Measurements from ENCODE around the gene FHDC1. TPM values are rescaled to one million over a fixed set of nuclear protein-coding genes. Genes with fewer than 3 reads are reported as not detected.
A peak's percentile ranks its signal among the peaks of the same experiment; 100 is the strongest.
"Not testable (repeated sequence)": the region's sequence is repeated elsewhere in the genome, so short reads cannot be mapped to it uniquely, and the experiment has no call there.

Gene FHDC1, protein sequence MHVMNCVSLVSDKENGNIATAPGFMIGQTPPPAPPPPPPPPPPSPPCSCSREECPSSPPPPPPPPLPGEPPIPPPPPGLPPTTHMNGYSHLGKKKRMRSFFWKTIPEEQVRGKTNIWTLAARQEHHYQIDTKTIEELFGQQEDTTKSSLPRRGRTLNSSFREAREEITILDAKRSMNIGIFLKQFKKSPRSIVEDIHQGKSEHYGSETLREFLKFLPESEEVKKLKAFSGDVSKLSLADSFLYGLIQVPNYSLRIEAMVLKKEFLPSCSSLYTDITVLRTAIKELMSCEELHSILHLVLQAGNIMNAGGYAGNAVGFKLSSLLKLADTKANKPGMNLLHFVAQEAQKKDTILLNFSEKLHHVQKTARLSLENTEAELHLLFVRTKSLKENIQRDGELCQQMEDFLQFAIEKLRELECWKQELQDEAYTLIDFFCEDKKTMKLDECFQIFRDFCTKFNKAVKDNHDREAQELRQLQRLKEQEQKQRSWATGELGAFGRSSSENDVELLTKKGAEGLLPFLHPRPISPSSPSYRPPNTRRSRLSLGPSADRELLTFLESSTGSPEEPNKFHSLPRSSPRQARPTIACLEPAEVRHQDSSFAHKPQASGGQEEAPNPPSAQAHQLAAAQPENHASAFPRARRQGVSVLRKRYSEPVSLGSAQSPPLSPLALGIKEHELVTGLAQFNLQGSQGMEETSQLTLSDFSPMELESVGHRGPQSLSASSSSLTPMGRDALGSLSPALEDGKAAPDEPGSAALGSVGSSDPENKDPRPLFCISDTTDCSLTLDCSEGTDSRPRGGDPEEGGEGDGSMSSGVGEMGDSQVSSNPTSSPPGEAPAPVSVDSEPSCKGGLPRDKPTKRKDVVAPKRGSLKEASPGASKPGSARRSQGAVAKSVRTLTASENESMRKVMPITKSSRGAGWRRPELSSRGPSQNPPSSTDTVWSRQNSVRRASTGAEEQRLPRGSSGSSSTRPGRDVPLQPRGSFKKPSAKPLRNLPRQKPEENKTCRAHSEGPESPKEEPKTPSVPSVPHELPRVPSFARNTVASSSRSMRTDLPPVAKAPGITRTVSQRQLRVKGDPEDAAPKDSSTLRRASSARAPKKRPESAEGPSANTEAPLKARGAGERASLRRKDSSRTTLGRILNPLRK
- polyA plus RNA-seq (2013, experiment 1 of 2; ENCODE audit: insufficient read length), result 0.51 TPM
- 0.57 TPM for polyA plus RNA-seq (2013, experiment 2 of 2; ENCODE audit: insufficient read length)

DNA sequence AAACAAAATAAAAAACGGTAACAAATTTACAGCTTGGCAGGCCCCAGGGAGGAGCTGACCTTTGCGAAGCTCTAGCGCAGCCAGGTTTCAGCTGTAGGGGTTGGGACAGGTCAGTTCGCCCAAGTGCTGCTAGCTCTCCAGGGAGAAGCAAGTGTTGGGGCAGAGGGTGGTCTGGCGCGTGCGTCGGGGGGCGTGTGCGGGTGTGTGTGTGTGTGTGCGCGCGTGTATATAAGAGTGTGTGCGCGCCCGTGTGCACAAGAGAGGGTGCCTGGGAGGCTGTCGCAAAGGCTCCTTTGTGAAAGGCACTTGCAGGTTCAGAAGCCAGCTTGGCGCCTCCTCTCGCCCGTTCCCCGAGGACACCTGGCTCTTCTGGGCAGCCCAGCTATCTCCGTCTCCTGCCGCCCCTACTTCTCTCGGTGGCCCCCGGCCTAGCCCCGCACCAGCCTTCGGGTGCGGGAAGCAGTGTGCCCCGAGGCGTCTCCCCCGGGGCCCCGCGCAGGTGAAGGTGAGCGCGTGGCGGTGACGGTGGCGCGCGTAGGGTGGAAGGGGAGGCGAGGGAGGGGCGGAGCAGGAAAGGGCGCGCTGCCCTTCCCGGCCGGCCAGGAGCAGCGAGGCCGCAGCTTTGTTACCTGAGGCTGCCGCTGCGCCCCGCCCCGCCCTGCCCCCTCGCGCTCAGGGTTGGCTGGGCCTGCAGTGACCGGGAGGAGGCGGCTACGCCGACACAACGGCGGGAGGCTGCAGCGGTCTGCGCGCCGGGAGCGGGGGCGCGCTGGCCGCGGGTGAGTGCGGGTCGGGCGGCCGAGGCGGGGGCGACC lies at the start of gene FHDC1:
TSS of gene FHDC1 (plus strand) at position 693 of the 815 bp plus-strand sequence. CDS start 6,735 bp downstream, outside the sequence.
- no peak for DNase-seq

DNA sequence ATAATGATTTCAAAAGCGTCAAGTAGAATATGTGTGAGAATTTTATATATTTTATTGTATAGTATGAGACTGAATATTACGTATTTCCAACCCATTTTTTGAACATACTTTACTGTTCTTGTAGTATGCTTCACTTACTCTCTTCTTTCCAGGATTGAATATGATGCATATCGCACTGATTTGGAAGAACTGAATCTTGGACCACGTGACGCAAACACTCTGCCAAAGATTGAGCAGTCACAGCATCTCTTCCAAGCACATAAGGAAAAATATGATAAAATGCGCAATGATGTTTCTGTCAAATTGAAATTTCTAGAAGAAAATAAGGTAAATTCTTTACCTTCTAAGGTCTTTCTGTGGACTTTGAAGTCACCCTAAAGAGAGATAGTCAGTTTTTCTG lies 48.1 kb upstream of the FHDC1 start:
- DNase-seq, result no peak

DNA sequence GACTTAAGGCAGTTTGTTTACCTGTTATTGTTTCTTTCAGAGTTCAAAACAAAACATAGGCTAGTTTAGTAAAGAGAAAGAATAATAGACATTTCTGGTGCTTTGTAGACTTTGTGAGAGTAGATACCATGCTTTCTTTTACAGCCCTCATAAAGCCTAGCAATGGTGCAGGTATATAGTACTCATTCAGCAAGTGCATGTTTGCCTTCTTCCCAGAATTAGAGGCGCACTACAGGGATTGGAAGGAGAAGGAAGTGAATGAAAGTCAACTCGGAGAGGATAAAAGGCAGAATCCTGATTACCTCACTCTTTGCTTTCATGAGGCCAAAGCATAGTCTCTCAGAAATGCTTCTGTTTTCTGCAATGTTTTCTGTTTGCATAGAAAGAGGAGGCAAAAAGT lies 43.1 kb upstream of the FHDC1 start:
- no peak for DNase-seq

DNA sequence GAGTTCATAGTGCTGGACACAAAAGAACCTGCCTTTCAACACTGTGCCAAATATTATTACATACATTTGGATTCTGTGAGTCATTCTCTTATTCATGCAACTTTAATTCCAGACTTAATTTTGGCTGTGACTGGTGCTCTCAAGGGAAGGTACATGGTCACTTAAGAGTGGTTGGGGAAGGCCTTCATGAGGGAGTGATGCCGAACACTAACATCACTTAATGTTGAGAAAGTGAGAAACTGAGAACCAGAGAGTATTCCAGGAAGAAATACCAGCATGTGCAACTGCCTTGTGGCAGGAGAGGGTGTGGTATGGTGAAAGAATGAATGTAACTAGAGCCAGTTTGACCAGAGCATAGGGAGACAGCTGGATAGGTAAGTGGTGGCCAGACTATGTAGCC lies 41.5 kb upstream of the FHDC1 start:
- DNase-seq, result peak; percentile 72

DNA sequence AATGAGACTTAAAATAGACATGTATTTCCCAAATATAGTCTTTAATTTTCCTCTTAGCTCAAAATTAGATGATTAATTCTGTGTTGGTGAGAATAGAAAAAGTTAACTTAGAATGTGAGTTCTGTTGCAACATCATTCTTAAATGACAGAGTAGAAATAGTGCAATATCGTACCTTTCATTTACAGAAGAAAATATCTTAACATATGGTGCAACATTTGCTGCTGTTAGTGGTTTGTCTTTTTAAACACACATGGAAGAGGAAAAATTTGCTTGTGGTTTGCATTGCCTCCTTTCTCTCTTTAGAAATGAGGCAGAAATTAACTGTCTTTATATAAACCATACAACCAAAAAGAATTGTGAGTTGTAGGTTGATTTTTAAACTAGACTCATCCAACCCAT lies 39.3 kb upstream of the FHDC1 start:
- DNase-seq, result peak; percentile 62

DNA sequence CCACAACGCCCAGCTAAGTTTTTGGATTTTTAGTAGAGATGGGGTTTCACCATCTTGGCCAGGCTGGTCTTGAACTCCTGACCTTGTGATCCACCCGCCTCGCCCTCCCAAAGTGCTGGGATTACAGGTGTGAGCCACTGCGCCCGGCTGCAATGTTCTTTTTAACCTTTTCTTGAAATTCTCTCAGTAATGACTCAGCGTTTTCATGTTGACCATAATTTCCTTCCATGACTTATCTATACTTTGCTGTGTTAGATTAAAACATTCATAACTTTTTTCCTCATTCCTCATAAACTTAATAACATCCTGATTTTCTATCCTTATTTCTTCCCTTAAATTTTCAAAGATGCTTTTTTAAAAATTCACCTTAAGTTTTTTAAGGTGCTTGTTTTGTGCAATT lies 38.0 kb upstream of the FHDC1 start:
- DNase-seq, result not testable (repeated sequence)

DNA sequence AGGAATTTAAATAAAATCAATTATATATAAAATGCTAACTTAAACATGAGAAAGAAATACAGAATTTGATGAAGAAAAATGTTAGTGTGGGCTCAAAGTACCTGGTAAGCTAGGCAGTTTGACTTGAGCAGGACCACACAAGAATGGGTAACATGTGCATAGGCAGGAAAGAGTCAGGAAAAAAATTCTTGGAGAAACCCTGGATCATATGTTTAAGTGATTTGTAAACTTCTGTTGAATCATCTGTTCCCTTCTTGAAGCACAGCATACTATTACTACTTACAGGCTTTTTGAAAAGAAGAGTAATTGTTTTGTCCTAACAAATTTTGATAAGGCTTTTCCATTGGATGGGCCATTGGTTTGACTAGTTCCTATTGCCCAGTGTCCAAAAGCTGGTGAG lies 37.5 kb upstream of the FHDC1 start:
- DNase-seq, result no peak

DNA sequence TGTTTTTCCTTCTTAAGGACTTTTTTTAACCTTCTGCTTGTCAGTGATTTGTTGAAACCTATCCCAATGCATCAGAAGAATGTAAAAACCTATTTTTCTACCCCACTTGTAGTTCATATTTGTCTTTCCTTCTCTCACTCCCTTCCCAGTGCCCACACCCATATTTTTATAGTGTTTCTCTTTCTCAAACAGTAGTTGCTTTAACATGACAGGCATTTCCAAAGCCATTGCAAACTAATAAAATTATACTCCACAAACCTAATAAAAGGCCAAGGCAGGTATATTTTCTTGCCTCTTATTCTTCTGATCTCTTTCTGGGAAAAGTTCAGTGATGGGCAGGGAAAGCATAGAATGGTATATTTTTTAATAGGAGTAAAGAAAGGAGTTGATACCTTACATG lies 35.7 kb upstream of the FHDC1 start:
- no peak for DNase-seq

DNA sequence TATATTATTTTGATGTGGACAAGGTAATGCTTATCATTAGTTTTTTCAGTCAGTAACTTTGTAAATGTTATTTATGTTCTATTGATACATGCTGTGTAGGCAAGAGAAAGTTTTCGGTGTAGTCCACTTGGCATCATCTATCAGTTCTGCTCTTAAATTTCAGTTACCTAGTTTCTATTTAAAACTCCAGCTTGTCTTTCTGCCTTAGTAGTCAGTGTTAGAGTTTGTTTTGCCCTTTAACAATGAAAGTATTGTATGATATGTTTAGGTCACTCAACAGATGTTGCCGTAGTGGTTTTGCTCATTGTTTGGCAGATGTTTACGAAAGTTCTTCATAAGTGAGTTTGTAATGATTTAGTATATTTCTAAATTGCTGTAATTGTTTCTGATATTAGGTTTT lies 34.9 kb upstream of the FHDC1 start:
- DNase-seq, result no peak

DNA sequence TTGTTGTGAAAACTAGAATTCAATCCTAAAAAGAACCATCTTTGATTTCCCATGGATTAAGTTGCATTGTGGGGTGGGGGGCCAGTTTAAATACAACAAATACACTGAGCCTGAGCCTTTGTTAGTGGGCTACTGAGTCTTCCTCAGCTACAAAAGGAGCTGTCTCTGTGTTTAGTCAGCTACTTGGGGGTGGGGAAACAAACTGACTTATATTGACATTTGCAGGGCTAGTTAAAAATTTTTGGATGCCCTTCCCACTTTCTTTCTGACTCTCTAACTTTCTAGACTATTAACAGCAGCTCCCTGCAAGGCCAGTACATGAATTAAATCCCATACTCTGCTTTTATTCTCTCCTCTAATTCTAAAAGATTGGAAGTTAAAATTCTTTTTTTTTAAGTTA lies 32.5 kb upstream of the FHDC1 start:
- DNase-seq, result no peak

DNA sequence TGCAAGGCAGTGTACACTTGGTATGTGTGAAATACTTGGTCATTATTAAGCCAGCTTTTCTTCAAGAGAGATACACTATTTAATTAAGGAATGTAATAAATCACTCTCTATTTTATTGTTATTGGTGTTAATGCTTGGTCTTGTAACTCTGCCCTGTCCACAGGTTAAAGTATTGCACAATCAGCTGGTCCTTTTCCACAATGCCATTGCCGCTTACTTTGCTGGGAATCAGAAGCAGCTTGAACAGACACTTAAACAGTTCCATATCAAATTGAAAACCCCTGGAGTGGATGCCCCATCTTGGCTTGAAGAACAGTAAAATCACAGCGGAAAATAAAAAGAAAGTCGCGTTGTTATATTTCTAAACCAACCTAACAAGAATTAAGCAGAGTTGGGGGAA lies 26.2 kb upstream of the FHDC1 start:
- DNase-seq, result no peak

DNA sequence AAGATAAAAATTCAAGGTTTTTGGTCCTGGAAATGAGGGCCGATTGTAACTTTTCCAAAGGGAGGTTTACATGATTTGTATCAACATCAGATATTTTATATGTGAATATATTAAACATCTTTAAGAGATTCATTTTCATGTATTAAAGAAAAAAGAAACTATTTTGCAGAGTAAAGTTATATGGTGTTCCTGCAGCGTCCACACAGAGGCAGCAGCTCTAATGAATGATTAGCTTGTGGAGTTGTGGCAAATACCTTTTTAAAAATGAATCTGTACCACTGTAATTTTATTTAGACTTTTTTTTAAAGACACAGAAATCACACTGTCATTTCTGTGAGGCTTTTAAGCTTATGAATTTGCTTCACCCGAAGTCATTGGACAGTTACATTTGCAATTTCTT lies 25.6 kb upstream of the FHDC1 start:
- DNase-seq, result no peak

DNA sequence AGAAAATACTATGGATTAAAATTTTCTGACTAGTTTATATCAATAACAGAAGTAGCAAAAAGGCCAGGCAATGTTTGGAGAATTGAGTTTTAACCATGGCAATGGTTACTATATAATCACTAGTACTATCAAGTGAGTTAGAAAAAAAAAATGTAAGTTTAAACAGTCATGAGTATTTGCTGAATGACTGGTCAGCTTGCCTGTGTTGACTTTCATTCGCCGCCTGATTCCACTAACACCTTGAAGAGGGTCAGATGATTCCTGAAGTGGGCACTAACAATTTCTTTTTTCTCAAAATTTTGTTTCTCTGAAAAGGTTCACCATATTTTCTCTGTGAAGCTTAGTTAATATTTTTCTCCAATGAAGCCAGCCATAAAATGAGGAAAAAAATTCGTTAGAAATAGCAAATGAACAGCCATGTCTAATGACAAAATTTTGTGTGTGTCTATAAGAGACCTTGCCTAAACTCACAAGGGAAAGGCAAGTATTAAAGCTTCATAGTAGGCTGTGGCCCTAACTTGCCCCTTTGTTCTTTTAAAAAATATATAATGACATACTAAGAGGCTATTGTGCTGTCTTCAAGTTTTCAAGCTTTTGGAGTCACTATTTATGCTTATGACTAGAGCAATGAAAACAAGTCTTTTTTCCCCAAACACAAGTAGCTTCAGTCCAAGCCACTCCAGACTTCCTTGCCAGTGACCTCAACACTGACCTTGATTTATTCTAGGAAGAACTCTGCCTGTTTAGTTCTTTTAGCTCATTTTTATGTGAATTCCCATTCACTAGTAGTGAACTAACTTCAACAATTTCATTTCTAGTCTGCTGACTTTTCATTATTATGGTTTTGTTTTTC lies 18.4 kb upstream of the FHDC1 start:
- no peak for DNase-seq

DNA sequence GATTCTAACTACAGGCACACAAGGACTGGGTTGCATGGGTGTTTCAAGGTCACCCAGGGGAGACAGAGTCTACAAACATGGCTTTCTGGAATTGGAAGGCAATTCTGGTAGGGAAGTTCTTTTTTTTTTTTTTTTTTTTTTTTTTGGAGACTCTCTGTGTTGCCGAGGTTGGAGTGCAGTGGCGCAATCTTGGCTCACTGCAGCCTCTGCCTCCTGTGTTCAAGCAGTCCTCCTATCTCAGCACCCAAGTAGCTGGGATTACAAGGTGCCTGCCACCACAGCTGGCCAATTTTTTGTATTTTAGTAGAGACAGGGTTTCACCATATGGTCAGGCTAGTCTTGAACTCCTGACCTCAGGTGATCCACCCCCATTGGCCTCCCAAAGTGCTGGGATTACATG lies 16.3 kb upstream of the FHDC1 start:
- DNase-seq, result no peak

DNA sequence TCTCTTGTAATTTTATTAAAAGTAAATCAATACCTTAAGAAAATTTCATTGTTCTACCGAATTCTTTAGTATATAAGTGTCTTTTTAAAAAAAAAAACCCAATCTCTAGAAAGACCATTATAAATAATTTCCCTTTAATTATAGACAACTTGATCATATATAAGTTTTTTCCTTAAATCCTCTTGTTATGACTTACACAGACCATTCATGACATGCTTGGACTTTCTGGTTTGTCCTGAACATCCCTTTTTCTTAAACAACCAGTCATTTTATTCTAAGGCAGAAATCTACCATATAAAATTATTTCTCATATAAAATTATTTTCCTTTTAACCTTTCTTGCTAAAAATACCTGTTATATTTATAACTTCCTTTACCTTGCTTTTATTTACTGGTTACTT lies 15.4 kb upstream of the FHDC1 start:
- peak; percentile 13 for DNase-seq

DNA sequence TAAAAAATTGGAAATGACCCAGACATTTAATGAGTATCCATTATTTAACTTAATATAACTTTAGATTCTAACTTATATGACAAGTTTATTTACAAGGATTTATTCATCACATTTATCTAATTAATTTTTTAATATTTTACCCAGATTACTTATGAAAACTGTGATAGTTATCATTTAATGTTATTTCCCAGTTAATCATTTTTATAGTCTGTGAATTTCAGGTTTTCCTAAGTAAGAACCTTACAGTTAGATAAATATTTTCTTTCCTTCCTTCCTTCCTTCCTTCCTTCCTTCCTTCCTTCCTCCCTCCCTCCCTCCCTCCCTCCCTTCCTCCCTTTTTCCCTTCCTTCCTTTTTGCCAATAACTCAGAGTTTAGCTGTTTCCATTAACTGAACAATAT lies 14.8 kb upstream of the FHDC1 start:
- DNase-seq, result no peak

DNA sequence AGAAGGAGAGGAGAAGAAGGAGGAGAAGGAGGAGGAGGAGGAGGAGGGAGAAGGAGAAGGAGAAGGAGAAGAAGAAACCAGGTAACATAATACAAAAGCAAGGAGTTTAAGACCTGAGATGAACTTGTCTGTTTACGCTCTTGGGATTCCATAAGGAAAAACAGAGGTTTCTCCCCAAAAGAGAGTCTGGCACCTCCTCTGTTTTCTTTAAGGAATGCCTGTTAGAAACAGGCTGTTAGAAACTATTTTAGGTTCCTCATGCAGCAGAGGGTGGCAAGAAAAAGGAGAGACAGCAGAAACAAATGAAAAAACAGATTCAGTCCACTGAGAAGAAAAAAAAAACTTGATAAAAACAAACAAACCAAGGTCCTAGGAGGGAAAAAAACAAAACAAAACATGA lies 10.3 kb upstream of the FHDC1 start:
- DNase-seq, result no peak

DNA sequence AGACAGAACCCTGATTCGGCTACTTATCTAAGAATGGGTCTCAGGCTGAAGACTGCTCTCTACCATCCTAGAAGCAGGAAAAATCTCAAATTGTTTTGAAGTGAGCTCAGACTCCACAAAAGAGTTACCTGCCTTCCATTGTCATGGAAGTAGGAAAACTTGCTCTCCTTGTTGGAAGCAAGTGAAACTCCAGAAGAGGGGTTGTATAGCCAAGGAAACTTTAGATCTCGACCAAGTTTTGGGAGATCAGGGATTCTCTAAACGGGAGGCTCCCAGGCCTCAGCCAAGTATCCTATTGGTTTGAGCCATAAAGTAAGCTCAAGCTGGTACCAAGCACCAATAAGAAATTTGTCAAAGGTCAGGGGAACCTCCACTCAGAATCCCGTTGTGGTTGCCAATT lies 9.2 kb upstream of the FHDC1 start:
- DNase-seq, result no peak

DNA sequence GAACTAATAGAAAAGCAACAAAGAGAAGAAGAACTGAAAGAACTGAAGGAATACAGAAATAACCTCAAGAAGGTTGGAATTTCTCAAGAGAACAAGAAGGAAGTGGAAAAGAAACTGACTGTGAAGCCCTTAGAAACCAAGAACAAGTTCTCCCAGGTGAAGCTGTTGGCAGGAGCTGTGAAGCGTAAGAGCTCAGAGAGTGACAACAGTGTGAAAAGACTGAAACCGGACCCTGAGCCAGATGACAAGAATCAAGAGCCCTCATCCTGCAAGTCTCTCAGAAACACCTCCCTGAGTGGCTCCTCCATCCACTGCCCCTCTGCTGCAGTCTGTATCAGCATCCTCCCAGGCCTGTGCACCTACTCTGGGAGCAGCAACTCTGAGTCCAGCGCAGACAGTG lies 8.4 kb upstream of the FHDC1 start:
- no peak for DNase-seq

DNA sequence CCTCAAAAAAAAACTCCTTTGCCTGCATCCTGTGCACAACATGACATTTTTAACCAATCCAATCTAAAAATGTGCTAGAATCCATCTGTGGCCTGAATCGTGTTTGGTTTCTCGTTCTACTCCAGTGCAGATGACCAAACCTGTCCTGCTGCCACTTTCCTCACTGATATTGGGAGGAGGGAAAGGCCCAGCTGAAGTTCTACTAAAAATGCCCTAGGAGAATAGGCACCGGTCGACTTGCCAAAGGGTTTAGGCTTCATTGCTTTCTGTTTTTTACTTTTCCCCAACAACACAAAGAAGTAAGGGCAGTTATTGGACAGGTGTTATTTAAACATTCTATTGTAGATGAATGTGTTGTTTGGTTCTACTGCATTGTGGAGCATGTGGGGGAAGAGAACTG lies 7.8 kb upstream of the FHDC1 start:
- no peak for DNase-seq

DNA sequence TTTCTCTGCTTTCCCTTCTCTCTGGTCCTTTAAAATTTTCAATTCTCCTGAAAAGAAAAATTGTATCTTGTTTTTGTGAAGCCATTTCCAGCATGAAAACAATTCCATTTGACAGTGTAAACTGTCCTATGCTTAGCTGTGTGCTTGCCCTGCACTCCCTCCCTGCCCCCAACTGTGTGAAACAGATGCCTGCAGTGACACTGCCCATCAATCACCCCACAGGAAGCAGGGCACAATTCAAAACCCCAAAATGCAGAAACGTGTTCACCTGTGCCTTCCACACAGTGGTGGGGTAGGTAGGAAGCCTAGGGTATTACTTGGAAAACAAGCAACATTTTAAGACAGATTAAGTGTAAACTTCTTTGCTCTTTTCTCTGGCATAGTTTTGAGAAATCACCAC lies 6.2 kb upstream of the FHDC1 start:
- no peak for DNase-seq
